SW 1271 (cell line): ENCODE results near the gene FSTL4.
"Not testable (repeated sequence)": the region's sequence is repeated elsewhere in the genome, so short reads cannot be mapped to it uniquely, and the experiment has no call there.

ENCODE experiments used
- DNase-seq, 2 experiments: peaks; one replicate each; lab custom pipeline; 2025; lab: John Stamatoyannopoulos, UW

The FSTL4 gene

DNA sequence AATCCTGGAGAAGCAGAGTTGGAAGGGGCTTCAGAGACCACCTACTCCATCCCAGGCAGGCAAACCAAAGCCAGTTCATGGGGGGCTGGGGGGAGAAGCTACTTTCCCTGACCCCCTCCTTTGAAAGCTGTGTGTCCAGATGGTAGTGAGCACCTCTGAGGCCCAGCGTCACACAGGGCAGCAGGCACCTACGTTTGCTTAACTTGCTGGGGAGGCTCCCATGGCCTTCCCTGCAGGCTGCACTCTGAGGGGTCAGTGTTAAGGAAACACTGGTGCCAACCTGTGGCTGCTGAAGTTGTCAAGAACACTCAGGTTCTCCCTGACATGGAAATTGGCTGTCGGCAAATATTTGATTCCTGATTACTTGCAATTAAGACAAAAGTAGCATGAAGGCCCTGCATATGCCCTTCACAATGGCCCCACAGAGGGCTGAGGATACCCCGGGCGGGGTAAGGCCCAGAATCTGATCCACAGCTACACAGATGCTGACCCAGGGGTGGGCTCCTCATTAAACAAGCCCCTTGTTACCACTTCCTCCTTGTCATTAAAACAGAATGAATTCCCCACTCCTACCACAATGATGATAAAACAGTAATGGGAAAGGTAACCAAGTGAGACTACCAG, 208.5 kb downstream of the FSTL4 start:
- no peak for DNase-seq

DNA sequence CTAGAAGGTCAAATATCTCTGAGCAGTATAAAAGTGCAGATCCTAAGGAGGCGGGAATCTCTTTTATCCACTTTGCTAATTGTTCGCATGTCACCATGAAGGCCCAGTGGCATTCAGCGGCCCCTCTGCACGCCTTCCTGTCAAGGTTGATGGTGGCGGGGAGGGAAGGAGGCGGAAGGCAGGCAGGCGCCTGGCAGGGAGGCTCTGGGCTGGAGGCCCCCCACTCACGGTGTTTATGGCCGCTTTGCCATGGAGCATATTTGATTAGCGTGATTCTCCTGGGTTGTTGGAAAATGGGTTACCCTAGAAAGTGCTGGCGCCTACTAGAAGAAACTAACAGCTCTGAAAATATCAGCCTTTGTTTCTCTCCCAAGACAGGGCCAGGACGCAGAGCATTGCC, 209.6 kb downstream of the FSTL4 start:
- DNase-seq = no peak

DNA sequence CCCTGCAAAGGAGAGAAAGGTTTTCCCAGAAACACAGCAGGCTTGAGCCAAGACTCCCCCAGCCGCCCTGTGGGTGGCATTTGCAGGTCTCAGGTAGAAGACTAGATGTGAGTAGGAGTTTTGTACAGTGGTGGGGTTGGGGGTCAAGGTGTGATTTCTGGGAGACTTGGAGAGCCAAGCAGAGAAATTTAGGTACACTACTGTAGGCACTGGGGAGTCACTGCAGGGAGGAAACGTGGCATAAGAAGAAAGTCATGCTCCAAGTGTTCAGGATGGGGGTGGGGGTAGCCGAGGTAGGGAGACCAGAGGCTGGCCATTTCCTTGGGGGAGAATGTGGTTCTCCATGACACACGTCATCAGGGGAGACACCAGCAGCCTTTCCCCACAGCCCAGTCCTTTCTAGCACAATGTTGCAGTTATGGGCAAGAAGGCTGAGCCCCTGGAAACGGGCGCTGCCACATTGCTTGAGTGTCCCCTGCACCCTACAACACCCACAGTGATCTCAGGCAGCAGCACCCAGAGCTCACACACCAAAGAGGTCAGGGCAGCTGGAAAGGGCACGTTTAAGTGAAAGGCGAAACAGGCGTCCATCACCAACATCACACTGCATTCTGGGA, 210.5 kb downstream of the FSTL4 start:
- no peak for DNase-seq

DNA sequence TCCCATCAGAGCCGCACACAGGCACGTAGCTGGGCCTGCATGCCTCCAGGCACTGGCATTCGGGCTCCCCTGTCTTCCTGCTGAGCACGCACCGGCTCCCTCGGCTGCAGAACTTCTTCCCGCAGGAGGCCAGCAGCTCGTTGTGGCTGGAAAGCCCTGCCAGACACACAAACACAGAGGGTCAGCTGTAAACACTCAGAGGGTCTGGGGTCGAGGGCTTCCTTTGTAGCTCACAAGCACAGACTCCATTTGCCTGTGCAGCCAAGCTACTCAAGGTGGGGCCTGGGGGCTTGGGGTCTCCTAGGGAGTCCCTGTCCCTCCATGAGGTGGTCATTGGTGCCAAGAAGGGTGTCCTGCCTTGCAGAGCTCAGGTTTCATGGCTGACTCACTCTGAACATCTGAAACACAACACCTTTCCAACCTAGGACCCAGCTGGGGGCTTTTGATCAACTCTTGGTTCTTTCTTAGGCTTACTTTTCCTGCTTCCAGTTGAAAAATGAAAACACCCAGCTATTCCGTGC, 211.4 kb downstream of the FSTL4 start:
- DNase-seq = no peak

DNA sequence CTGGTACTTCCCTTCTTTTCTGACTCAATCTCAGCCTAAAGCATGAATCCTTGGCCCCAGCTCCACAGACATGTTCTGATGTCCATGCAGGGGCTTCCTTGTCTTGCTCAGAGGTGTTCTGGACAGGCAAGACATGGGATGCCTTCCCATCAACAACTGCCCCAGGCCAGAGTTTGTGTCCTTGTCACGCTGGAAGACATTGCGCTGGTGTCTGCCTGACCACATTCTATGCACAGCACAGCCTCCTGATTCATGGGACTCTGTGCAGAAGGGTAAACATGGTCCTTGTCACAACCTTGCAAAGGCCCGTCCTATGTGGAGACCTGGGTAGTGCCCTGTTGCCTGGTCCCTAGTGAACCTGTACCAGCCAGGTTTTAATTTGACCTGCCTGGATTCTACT, 212.2 kb downstream of the FSTL4 start:
- no peak for DNase-seq

DNA sequence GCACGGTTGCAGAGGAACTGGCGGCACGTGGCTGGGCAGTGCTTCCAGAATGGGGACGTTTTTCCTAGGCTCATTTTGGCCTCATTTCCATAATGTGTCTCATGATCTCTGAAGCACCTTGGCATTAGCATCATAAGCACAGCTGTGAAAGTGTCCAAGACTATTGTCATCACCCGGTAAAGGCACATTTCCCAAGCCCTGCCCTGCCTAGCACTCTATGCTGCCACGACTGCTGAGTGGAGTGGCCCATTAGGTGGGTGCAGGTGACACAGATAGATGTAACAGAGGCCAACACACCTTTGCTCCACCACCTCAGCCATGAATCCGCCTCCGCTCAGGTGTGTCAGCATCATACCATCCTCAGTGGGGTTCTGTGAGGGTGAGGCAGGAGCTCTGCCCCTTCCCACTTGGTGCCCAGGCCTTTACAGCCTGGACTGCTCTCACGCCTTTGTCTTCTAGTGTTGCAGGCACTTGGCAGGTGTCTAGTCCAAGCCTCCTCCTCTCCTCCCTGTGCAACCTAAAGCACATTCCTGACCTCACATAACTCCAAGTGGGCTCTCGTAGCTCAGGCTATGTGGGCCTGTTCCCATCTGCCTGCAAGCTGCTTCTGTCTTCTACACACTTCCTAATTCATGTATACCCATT, 213.0 kb downstream of the FSTL4 start:
- no peak for DNase-seq

DNA sequence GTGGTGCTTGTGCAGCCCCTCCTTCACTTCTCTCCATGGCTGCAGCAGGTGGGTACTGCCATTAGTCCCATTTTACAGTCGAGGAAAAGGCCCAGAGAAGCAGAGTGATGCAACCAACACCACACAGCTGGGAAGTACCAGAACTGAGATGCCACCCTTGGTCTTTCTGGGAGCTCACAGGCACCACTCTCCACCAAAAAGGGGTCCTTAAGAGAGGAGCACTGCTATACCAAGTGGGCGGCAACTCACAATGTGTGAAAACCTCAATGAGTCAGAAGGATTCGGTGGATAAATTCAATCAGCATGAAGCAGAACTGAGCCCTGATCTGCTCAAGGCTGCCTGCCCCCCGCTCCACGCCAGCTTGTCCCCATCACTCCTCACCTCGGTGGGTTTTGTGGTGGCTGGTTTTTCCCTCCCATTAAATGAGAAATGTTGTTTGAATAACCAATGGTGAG, 213.7 kb downstream of the FSTL4 start:
- DNase-seq = no peak

DNA sequence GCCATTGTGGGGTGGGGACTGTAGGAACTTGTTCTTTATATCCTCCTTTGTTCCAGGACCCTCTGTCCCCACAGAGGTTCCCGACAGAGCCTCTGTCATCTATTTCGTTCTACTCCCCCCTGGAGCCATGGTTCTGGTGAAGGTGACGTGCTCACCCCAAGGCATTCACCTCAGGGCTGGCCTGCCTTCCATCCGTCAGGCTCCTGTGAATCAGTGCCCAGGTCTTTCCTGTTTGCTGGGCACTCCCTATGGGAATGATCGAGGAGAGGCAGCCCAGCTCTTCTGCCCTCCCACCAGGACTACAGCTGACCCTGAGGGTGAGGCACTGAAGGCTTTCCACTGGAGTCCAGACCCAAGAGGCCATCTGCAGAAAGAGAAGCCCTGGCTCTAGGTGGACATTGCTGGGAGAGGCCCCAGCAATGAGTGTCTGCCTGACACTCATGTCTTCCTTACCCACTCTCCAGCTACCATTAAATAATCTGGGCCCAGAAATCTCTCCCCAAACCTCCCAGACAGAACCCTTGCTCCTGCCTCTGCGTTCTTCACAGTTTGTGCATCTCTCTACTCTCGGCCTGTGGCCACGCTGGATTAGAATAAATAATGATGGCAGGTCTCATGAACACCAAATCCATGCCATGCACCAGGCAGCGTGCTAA, 214.2 kb downstream of the FSTL4 start:
- DNase-seq = no peak

DNA sequence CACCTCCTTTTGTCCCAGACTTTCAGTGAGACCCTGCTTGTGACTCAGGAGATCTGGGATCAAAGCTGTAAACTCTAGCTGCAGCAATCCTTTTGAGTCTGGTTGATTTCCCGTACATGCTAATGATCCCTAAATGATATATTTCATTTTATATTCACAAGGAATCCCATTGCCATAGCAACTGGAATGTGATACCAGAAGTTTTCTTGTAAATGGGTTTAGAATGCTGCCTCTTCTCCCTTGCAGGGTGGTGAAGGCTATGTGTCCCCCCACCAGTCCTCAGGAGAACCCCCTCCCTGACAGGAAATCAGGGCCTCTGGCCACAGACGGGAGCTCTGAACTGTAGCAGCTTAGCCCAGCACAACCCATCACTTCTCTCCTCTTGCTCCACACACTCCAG, 215.0 kb downstream of the FSTL4 start:
- DNase-seq = no peak

DNA sequence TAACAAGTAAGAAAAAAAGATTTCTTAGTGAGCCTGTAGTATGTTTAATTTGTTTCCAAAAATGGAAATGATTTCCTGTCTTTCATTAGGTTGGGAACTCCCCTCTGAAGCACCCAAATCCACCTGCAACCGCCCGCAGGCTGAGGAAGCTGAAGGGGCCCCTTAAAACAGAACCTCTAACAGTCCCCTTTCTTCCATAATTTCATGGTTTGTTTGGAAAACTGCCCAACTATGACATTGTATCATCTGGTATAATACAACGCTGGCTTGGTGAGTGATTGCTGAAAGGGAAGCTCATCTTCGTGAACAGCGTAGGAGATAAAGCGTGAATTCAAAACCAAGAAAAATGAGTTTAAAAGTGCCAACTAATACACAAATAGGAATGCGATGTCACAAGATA, 215.5 kb downstream of the FSTL4 start:
- DNase-seq = no peak

DNA sequence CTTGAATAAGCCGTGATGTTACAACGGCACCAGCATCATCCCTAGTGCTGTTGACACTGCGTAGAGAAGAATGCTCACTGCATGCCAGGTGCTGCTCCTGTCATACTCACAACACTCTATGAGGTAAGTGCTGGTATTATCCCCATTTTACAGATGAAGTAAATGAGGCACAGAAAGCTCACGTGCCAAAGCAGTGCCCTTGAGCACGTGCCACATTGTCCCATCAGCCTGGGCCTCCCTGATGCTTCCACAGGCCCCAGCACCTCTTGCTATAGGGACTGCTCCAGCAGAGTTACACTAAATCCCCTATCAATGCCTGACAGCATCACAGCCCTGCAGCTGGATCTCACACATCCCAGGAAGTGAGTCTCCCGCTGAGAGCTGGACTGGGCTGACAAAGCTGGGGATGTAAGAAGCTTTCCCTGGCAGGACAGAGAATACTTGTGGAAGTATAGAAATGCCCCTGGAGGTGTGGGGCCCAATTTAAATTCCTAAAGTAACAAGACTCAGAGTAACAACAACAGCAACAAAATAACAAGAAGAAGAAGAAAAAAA, 216.1 kb downstream of the FSTL4 start:
- DNase-seq = no peak

DNA sequence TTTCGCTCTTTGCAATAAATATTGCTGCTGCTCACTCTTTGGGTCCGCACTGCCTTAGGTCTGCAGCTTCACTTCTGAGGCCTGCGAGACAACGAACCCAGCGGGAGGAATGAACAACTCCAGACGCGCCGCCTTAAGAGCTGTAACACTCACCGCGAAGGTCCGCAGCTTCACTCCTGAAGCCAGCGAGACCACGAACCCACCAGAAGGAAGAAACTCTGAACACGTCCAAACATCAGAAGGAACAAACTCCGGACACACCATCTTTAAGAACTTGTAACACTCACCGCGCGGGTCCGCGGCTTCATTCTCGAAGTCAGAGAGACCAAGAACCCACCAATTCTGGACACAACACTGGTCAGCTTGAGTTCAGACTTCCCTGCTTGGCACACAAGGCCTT, 217.1 kb downstream of the FSTL4 start:
- DNase-seq = not testable (repeated sequence)

DNA sequence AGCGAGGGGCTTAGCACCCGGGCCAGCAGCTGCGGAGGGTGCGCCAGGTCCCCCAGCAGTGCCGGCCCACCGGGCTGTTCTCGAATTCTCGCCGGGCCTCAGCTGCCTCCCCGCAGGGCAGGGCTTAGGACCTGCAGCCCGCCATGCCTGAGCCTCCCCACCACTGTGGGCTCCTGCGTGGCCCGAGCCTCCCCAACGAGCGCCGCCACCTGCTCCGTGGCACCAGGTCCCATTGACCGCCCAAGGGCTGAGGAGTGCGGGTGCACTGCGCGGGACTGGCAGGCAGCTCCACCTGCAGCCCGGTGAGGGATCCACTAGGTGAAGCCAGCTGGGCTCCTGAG, 217.9 kb downstream of the FSTL4 start:
- DNase-seq = not testable (repeated sequence)

DNA sequence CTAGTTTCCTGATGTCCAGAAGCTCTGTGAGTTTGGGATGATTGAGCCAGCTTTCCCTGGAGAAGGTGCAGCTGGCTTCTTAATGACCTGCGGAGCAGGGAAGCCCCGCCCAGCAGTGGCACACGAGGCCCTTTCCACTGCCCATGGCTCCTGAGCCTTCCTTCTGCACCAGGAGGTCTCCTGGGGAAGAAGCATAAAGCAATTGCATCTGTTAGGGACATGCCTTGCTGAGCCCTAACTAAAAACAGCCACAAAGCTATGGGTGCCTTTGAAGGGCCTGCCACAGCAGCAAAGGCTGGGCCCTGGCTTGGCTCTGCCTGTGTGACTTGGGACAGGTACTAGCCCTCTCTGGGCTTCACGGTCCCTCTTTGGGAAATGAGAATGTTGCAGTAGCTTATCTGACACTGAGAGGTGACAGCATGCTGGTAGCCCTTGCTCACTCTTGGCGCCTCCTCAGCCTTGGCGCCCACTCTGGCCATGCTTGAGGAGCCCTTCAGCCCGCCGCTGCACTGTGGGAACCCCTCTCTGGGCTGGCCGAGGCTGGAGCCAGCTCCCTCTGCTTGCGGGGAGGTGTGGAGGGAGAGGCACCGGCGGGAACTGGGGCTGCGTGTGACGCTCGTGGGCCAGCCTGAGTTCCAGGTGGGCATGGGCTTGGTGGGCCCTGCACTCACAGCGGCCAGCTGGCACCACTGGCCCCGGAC, 218.4 kb downstream of the FSTL4 start:
- DNase-seq = no peak

DNA sequence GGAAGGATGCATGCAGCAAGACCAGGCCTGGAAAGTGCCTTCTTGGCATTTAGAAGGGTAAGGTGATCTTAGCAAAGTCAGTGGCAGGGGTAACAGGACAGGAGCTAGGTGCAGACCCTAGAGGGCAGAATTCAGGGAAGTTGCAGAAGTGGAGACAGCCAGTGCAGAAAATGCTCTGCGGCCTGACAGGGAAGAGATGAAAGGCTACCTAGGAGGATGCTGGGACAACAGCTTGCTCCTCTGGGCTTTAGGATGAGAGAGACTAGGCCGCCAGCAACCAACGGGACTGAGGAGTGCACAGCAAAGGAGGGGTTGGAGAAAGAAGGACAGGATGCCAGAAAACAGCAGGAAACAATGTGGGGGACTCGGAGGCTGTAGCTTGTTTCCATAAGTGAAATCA, 219.9 kb downstream of the FSTL4 start:
- no peak for DNase-seq

DNA sequence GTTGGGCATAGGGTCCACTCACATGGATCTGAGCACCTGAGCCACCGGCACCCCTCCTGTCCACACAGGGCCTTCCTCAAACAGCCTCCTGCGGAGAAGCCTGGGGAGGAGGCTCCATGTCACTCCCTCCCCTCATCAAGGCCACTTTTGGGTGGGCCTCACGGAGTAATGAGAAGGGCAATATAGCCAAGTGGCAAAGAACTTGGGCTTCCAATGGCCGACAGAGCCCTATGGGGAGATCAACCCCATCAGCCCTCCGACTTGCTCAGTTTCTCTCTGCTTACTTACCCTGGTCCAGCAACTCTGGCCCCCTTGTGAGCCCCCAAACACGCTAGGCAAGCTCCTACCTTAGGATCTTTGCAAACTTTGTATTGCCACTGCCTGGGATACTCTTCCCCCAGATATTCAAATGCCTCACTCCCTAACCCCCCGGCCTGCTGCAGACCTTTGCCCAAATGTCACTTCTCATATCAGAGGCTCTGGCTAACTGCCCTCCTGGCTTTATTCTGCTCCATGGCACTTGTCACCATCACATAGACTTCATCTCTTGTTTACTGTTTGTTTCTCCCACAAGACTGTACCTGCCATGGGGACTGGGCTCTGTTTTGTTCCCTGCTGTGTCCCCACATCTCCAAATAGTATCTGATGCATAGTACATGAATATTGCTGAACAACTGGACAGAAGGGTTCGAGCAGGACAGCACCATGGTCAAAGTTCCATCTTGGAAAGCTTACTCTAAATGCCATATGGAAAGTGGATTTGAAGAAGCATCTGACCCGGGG, 220.8 kb downstream of the FSTL4 start:
- no peak for DNase-seq

DNA sequence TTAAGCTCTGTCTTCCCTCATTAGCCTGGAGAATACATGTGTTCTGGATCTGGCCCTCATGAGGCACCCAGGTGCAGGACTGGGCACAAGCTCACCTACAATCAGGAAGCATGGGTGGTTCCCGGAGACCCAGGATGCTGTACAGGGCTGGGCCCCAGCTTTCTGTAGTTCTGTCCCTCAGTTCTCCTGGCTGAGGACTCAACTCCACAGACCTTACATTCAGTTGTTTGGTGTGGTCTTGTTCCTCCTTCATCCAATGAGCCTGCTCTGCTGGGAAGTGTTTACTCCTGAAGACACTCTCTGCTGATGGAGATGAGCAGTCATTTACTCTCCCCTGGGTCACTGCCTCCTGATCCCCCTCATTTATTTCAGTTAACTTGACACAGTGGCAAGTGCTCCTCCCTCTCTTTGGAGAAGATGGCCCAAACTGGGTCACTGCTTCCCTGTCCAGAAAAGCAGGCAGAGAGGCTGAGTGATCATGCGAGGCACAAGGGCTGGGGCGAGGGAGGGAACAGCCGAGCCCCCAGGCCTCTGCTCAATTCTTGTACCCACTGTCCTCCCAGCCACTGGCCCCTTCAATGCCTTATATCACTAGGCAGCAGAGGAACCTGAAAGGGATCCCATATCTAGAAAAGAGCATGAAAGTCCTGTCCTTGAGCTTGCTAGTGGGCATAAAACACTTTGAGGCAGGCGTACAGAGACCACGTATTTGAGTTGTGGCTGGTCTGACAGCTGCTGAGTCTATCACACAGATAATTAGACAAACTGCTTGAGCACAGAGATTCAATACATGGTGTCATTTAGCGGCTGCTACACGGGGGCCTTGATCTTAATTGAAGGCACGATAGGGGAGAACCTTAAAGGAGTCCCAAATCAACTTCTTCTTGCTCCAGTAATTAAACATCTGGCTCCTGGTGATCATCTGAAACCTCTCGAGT, 221.7 kb downstream of the FSTL4 start:
- DNase-seq = no peak

DNA sequence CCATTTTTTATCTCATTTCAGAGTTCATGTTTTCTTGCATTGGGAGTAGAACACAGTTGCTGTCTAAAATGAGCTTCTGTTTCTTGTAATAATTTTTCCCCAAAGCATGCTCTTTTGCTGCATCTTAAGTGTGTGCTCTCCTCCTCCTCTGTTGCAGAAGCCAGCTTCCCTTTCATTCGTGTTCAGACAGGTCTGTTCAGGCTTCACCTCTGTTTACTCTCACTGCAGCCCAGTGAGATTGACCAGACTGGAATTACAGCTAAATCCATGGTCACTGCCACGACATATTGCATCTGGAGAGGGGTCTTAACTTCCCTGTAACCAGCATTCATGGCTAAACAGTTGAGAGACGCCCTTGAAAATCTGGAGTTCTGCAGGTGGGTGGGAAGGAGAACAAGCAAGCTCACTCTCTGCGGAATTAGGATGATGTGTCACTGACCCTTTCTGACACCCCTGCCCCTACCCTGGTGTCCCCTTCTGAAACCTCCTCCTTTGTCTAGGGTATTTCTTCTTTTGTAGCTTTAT, 223.2 kb downstream of the FSTL4 start:
- no peak for DNase-seq

DNA sequence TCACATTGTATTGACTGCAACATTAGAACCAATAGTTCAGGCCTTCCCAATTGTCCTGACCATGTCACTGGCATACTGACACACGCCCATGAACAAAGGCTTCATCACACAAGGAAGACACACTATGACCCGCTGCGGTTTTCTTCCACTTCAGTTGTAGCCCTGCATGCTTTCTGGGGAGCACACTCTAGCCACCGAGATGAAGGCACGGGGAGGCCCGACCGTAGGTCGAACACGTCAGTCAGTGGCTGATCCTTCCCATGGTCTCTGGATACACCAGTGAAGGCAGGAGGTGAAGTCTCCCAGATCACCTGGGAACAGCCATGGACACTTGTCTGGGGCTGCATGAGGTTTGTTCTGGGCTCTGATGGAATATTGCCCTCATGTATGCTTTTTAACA, 224.7 kb downstream of the FSTL4 start:
- DNase-seq = no peak

DNA sequence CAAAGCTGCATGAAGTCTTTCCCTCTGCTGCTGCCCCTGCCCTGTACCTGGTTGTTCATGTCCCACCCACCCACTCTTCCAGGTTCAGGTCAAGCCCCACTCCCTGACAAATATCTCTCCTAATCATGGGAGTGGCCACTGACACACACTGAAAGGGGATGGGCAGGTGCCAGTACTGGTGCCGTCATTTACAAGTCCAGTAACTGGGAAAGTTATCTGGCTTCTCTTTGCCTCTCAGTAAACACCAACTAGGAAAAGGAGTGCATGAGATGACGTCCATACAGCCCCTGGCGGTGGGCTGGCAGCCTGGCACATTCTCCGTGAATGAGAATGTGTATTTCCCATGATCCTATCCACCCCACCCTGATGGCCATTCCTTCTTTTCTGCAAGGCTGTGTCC, 225.2 kb downstream of the FSTL4 start:
- DNase-seq = no peak
